BE2C (cell line): ENCODE data around the gene PPP2R1A.
A peak's percentile ranks its signal among the peaks of the same experiment; 100 is the strongest.

Experiments used
- DNase-seq: peaks from one replicate; pipeline ENCODE4 v3.0.0-alpha.2; 2020
- H3K27me3 ChIP-seq: fragments of 250-450 bp; sonication (Bioruptor Pico); 2 replicates; pipeline ENCODE4 v1.5.1; 2020; ENCODE audit warnings: mild to moderate bottlenecking
- H3K36me3 ChIP-seq: fragments of 250-450 bp; sonication (Bioruptor Pico); 2 replicates; pipeline ENCODE4 v1.5.1; 2020; ENCODE audit warnings: mild to moderate bottlenecking
- H3K4me1 ChIP-seq: fragments of 250-450 bp; sonication (Bioruptor Pico); 2 replicates; pipeline ENCODE4 v1.5.1; 2020
- H3K4me3 ChIP-seq: 2 replicates; pipeline ENCODE4 v1.5.1; 2011; ENCODE audit warnings: low read depth, low read length
- H3K9me3 ChIP-seq: fragments of 250-450 bp; sonication (Bioruptor Pico); 2 replicates; pipeline ENCODE4 v1.5.1; 2020
- TF ChIP-seq, protein P1 (sequence below): IDR thresholded peaks from 2 replicates; pipeline ENCODE4 v1.5.1; 2012; ENCODE audit warnings: mild to moderate bottlenecking, low read depth, low read length

Gene PPP2R1A

DNA sequence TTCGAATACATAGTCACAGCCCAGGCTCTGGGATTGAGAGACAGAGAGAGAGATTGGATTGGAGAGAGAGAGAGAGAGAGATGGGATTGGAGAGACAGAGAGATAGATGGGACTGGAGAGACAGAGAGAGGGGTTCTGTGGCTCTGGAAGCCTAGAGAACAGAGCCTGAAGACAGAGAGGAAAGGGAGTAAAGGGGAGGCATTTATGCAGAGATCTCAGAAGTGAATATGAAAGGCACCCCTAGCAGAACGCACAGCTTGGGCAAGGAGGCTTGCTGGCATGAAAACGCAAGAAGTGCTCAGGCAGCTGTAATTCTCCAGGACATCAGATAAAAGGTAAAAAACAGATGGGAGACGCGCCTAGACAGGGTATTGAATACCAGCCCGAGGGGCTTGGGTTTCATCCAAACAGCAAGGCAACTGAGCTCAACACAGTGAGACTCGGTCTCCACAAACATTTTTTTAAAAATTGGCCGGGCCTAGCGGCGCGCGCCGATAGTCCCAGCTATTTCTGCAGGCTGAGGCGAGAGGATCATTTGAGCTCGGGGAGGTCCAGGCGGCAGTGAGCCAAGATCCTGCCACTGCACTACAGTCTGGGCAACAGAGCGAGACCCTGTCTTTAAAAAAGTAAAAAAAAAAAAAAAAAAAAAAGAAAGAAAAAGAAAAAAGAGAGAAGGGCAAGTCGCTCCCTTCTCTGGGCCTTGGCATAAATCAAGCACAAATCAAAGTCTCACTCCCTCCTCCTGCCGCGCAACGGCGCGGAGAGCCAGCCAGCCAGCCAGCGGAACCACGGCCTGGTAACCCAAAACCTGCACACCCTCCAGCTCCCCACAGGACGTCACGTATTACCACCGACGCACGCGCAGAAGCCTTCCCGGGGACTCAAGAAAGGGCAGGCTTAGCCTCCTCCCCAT is 774 bp upstream of the PPP2R1A start:
- peaks cover 3% of the 10 kb centered on the region for H3K4me1 ChIP-seq
- DNase-seq, result peak; percentile 71
- no peaks in the 10 kb centered on the region for H3K27me3 ChIP-seq
- TF ChIP-seq, protein P1, sequence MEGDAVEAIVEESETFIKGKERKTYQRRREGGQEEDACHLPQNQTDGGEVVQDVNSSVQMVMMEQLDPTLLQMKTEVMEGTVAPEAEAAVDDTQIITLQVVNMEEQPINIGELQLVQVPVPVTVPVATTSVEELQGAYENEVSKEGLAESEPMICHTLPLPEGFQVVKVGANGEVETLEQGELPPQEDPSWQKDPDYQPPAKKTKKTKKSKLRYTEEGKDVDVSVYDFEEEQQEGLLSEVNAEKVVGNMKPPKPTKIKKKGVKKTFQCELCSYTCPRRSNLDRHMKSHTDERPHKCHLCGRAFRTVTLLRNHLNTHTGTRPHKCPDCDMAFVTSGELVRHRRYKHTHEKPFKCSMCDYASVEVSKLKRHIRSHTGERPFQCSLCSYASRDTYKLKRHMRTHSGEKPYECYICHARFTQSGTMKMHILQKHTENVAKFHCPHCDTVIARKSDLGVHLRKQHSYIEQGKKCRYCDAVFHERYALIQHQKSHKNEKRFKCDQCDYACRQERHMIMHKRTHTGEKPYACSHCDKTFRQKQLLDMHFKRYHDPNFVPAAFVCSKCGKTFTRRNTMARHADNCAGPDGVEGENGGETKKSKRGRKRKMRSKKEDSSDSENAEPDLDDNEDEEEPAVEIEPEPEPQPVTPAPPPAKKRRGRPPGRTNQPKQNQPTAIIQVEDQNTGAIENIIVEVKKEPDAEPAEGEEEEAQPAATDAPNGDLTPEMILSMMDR, result no peak
- no peaks in the 10 kb centered on the region; the same call in 1 of the 2 replicates for H3K9me3 ChIP-seq
- H3K4me3 ChIP-seq, result peak overlapping the region; percentile 61
- peaks cover 29% of the 10 kb centered on the region for H3K36me3 ChIP-seq

DNA sequence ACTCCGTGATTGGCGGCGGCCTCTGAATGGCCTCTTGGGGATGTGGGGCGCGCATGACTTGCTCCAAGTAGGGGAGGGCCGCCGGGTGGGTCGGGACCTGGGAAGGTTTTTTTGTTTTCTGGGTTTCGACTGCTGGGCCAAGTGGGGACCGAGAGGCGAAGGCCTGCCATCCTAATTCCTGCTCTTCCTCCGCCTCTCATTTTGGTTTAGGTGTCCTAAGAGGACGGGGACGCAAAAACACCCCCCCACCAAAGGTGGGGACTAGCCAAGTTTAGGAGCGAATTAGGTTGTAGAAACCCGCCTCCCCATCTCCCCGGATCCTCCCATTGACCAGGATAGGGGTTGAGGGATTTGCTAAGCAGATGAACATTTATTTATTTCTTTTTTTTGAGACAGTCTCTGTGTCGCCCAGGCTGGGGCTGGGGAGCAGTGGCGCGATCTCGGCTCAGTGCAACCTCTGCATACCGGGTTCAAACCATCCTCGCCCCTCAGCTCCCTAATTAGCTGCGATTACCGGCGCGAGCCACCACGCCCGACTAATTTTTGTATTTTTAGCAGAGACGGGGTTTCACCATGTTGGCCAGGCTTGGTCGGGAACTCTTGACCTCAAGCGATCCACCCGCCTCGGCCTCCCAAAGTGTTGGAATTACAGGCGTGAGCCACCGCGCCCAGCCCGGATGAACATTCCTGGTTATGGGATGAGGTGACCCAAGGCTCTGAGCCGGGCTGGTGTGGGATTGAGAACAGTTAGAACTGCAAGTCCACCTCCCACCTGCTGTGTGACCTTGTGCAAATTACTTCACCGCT is 838 bp downstream of the PPP2R1A start:
- Histone ChIP-seq H3K4me1 (peaks cover 3% of the 10 kb centered on the region), H3K9me3 (no peaks in the 10 kb centered on the region; the same call in 1 of the 2 replicates), H3K4me3 (peak overlapping the region; percentile 97), H3K27me3 (no peaks in the 10 kb centered on the region), H3K36me3 (peaks cover 45% of the 10 kb centered on the region)
- TF ChIP-seq, protein P1, result no peak
- no peak for DNase-seq

DNA sequence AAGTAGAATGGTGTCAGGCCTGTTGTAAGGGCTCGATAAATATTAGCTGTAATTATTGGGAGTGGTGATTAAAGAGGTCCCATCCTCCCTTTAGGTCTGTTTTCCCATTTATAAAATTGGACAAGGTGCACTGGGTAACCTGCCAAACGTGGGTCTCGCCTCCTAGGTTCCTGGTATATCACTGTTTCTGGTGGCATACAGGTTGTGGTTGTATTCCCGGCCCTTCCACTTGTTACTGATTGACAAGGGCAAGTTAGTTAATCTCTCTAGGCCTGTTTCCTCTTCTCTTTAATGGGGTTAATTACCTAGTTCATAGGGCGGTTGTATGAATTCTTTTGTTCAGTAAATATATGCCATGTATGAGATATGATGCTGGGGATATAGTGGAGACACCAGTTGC is 1.5 kb downstream of the PPP2R1A start:
- Histone ChIP-seq H3K36me3 (peaks cover 52% of the 10 kb centered on the region), H3K9me3 (no peaks in the 10 kb centered on the region; the same call in 1 of the 2 replicates), H3K27me3 (no peaks in the 10 kb centered on the region), H3K4me1 (peaks cover 3% of the 10 kb centered on the region), H3K4me3 (peak overlapping the region; percentile 97)
- TF ChIP-seq, protein P1, result no peak
- DNase-seq, result no peak

DNA sequence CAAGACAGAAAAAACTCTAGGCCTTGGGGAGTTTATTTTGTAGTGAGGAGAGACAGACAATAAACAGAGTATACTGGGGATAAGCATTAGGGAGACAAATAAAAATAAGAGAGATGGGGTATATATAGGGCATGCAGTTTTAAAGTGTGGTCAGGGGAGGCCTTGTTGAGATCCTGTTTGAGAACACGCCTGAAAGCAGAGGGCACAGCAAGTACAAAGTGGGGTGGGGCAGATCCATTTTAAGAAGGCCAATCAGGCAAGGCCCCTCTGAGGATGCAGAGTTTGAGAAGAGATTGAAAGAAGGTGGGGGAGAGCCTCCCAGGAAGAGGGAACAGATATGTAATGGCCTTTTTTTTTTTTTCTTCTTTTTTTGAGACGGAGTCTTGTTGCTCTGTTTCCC is 2.1 kb downstream of the PPP2R1A start:
- Histone ChIP-seq H3K4me3 (peak overlapping the region; percentile 97; the same call in 1 of the 2 replicates), H3K4me1 (peaks cover 3% of the 10 kb centered on the region), H3K27me3 (no peaks in the 10 kb centered on the region), H3K9me3 (no peaks in the 10 kb centered on the region; the same call in 1 of the 2 replicates), H3K36me3 (peaks cover 57% of the 10 kb centered on the region)
- TF ChIP-seq, protein P1, result no peak
- DNase-seq, result no peak

DNA sequence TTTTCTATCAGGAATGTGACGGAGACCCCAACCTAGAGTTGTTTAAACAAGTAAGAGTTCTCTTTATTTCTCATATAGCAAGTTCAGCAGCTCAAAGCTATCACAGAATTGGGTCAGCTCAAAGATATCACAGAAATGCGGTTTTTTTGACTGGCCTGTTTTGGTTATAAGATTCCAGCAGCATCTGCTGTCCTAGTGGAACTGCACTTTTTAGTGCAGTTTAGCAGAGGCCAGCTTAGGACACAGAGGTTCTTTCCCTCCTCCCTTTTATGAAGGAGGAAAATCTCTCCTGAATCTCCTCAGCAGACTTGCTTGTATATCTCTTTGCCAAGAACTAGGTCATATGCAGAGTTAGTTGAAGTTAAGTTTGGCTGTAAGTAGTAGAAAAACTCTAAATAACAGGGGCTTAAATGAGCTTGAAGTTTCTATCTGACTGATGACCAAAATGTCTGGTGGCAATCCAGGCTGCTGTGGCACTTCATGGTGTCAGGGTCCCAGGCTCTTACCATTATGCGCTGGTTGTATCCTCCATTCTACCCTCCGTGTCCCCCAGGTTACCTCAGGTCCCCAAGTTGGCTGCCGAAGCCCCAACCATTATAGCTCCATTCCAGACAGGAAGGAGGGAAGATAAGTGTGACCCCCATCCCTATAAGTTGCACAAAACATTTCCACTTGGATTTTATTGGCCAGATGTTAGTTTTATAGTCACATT is 6.6 kb downstream of the PPP2R1A start:
- Histone ChIP-seq H3K4me3 (no peak overlapping the region), H3K36me3 (peaks cover 85% of the 10 kb centered on the region), H3K27me3 (no peaks in the 10 kb centered on the region), H3K4me1 (peaks cover 9% of the 10 kb centered on the region), H3K9me3 (no peaks in the 10 kb centered on the region; the same call in 1 of the 2 replicates)
- TF ChIP-seq, protein P1, result no peak
- DNase-seq, result no peak
